SH-SY5Y (cell line): Measurements from ENCODE around the gene SMARCA2.

Experiments
- GATA2 ChIP-seq: IDR thresholded peaks from 2 replicates; pipeline ENCODE4 v1.6.1; 2011; ENCODE audit warnings: mild to moderate bottlenecking, low read depth, low read length
- GATA3 ChIP-seq: IDR thresholded peaks from 2 replicates; pipeline ENCODE4 v1.6.1; 2011; ENCODE audit warnings: low read depth, mild to moderate bottlenecking, low read length, moderate library complexity

DNA sequence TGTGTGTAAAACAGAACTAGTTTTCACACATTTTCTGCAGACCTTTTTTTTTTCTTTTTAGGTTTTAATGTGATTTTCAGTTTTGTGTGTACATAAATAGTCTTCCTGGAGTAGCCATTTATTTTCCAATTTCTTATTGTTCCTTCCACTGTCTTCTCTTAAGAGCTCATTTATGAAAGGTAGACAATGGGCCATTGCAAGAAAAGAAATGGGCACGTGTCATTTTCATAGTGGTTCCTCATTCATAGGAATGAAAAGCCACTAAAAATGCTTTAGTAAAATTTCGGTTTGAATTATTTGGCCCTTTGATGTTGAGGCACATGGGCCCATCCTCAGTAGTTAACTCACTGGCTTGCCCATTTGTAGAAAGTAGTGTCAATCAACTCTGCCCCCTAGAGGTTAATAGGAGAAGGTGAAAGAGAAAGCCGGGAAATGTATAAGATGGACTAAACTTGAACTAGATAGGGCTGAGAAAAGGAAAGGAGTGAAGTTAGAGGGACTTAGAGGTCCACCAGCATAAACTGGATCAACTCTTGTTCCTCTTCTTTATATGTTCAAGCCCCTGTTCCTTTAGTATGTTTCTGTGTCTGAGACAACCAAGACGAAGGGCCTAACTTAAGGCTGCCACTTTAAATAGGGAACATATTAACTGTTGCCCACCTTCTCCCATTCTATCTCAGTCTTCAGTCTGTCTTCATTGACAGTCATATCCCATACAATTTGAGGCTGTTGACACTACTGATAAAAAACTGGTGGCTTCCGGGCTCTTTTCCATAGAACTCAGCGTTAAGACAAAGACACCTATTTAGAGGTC is 72.6 kb downstream of the SMARCA2 start:
- TF ChIP-seq GATA2 (no peak), GATA3 (no peak)
